Measurements from ENCODE around the gene CENPP. TPM values are rescaled to one million over a fixed set of nuclear protein-coding genes. Genes with fewer than 3 reads are reported as not detected.

CENPP gene
- total RNA-seq, 1 donor from 2014 or later, result 1.3 TPM

- H3K27me3 ChIP-seq (ENCODE audit: control insufficient read depth, insufficient read depth, low read length), result no peaks in the 10 kb centered on the region
- no peak for TF ChIP-seq CTCF (IDR thresholded peaks at IDR 0.05; ENCODE audit: insufficient read depth, low read length, severe bottlenecking)
- peaks cover 10% of the 10 kb centered on the region for H3K36me3 ChIP-seq (ENCODE audit: control insufficient read depth, insufficient read depth, low read length)
- FAIRE-seq, result no peak
- H3K4me3 ChIP-seq (ENCODE audit: low read depth, low read length), result no peak overlapping the region
- no peak for DNase-seq (ENCODE audit: low read depth)
Measured at GRCh38 chr9:92627651-92628050, 301.9 kb downstream of the CENPP start.

GRCh38 chr9:92631452-92632343, 305.9 kb downstream of the CENPP start:
- H3K36me3 ChIP-seq (ENCODE audit: control insufficient read depth, insufficient read depth, low read length), result peaks cover 27% of the 10 kb centered on the region
- FAIRE-seq (peak; percentile 90), DNase-seq (ENCODE audit: low read depth) (no peak)
- no peak for TF ChIP-seq CTCF (IDR thresholded peaks at IDR 0.05; ENCODE audit: insufficient read depth, low read length, severe bottlenecking)
- no peaks in the 10 kb centered on the region for H3K27me3 ChIP-seq (ENCODE audit: control insufficient read depth, insufficient read depth, low read length)
- no peak overlapping the region for H3K4me3 ChIP-seq (ENCODE audit: low read depth, low read length)

- TF ChIP-seq CTCF (IDR thresholded peaks at IDR 0.05; ENCODE audit: insufficient read depth, low read length, severe bottlenecking), result no peak
- peaks cover 28% of the 10 kb centered on the region for H3K36me3 ChIP-seq (ENCODE audit: control insufficient read depth, insufficient read depth, low read length)
- DNase-seq (ENCODE audit: low read depth) (no peak), FAIRE-seq (no peak)
- no peaks in the 10 kb centered on the region for H3K27me3 ChIP-seq (ENCODE audit: control insufficient read depth, insufficient read depth, low read length)
- H3K4me3 ChIP-seq (ENCODE audit: low read depth, low read length), result no peak overlapping the region
Measured at GRCh38 chr9:92632641-92633040, 306.9 kb downstream of the CENPP start.

GRCh38 chr9:92633614-92634278, 308.0 kb downstream of the CENPP start:
- no peak for TF ChIP-seq CTCF (IDR thresholded peaks at IDR 0.05; ENCODE audit: insufficient read depth, low read length, severe bottlenecking)
- FAIRE-seq (no peak), DNase-seq (ENCODE audit: low read depth) (no peak)
- peaks cover 37% of the 10 kb centered on the region for H3K36me3 ChIP-seq (ENCODE audit: control insufficient read depth, insufficient read depth, low read length)
- H3K27me3 ChIP-seq (ENCODE audit: control insufficient read depth, insufficient read depth, low read length), result no peaks in the 10 kb centered on the region
- H3K4me3 ChIP-seq (ENCODE audit: low read depth, low read length), result no peak overlapping the region

GRCh38 chr9:92634712-92635605, 309.2 kb downstream of the CENPP start:
- TF ChIP-seq CTCF (IDR thresholded peaks at IDR 0.05; ENCODE audit: insufficient read depth, low read length, severe bottlenecking), result peak; percentile 99
- no peaks in the 10 kb centered on the region for H3K27me3 ChIP-seq (ENCODE audit: control insufficient read depth, insufficient read depth, low read length)
- DNase-seq (ENCODE audit: low read depth) (peak; percentile 63), FAIRE-seq (peak; percentile 70)
- peaks cover 38% of the 10 kb centered on the region for H3K36me3 ChIP-seq (ENCODE audit: control insufficient read depth, insufficient read depth, low read length)
- H3K4me3 ChIP-seq (ENCODE audit: low read depth, low read length), result no peak overlapping the region

Data from bronchial epithelial cell (primary cell).